Lung (tissue), 12 donors: Measurements from ENCODE around the gene SIL1. TPM values are rescaled to one million over a fixed set of nuclear protein-coding genes. Genes with fewer than 3 reads are reported as not detected.
"Not testable (repeated sequence)": the region's sequence is repeated elsewhere in the genome, so short reads cannot be mapped to it uniquely, and the experiment has no call there.

ENCODE experiments used
- ATAC-seq: fragments of 200-7000 bp; cut with Tn5 transposase; one replicate; pipeline ENCODE4 v1.9.1; 2020; ENCODE audit warnings: moderate number of reproducible peaks; ENCODE audit not compliant: insufficient read depth, low FRiP score
- DNase-seq, 3 donors: peaks; one replicate each; pipeline ENCODE4 v3.0.0-alpha.2; 2013 to 2017
- H3K27ac ChIP-seq, 2 donors: one replicate each; pipeline ENCODE4 v1.5.1; 2013; ENCODE audit warnings: mild to moderate bottlenecking in 2 of 2, moderate library complexity in 2 of 2, control low read depth in 1 of 2, inconsistent platforms in 1 of 2, low read depth in 1 of 2, low read length in 1 of 2
- H3K27me3 ChIP-seq, 3 donors: one replicate each; pipeline ENCODE4 v1.5.1; 2013; ENCODE audit warnings: low read length in 2 of 3; ENCODE audit not compliant: control insufficient read depth in 3 of 3, insufficient read depth in 3 of 3
- H3K36me3 ChIP-seq, 4 donors: one replicate each; pipeline ENCODE4 v1.5.1; 2013; ENCODE audit warnings: low read length in 4 of 4, mild to moderate bottlenecking in 1 of 4, moderate library complexity in 1 of 4; ENCODE audit not compliant: control insufficient read depth in 4 of 4, insufficient read depth in 4 of 4
- H3K4me1 ChIP-seq, 5 donors: one replicate each; pipeline ENCODE4 v1.5.1; 2013; ENCODE audit warnings: low read length in 5 of 5, mild to moderate bottlenecking in 2 of 5, moderate library complexity in 1 of 5; ENCODE audit not compliant: control insufficient read depth in 5 of 5, insufficient read depth in 5 of 5
- H3K4me3 ChIP-seq: one replicate; pipeline ENCODE4 v1.5.1; 2013; ENCODE audit warnings: mild to moderate bottlenecking, control low read depth, moderate library complexity
- H3K9ac ChIP-seq, 2 donors: one replicate each; pipeline ENCODE4 v1.5.1; 2013; ENCODE audit warnings: low read length in 2 of 2, control low read depth in 1 of 2; ENCODE audit not compliant: insufficient read depth in 1 of 2
- H3K9me3 ChIP-seq, 4 donors: one replicate each; pipeline ENCODE4 v1.5.1; 2013; ENCODE audit warnings: low read length in 3 of 4, mild to moderate bottlenecking in 1 of 4, moderate library complexity in 1 of 4; ENCODE audit not compliant: control insufficient read depth in 4 of 4, insufficient read depth in 3 of 4
- WGBS, 2 donors: extraction: QIAGEN DNeasy Blood & Tissue Kit; methylation state at CpG; one replicate each; pipeline ENCODE4 v1.1.7; 2013; 5-methylcytosine and 5-hydroxymethylcytosine counted together
- polyA plus RNA-seq, 2 donors: library from polyadenylated mRNA; stranded (reverse); fragments of 200-250 nt; gene quantifications; one replicate each; pipeline ENCODE4 v1.2.1, GENCODE V29; 2013
- total RNA-seq, 2 donors: library from RNA; depleted of rRNA in 1 of 2; stranded (reverse); fragments of >200 nt in 1 of 2; gene quantifications; one replicate each; pipeline ENCODE4 v1.2.1, GENCODE V29; 2014 to 2021
- TF ChIP-seq, protein P1 (sequence below): IDR thresholded peaks from 2 replicates; pipeline ENCODE4 v1.5.1; 2012; ENCODE audit warnings: mild to moderate bottlenecking; ENCODE audit errors: control extremely low read depth, extremely low read depth
- donor health status: control.
- donor health status: control.
- donor health status: Bipolar disorder and iron deficiency.
- donor health status: healthy.
- donor health status: DM: yes; HTN: yes; CAD: no.

The SIL1 gene
- total and polyA plus RNA-seq, 4 donors, result 38.5 to 109 (median 78.4) TPM

DNA sequence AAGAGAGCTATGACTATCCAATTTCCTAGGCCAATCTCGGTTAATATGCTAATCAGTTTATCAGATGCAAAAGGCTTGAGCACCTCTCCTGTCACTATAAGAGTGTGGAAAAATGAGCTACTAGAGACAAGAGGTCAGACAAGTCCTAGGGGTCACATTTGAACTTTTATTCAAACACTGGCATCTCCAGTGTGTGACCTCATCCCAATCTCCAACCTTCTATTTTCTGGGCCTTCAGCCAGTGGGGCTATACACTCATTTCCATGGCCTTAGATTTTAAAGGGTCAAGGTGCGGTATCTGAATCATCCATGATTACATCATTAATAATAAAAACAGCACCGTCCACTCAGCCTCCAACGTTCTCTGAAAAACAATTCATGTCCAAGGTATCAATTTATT is 183.4 kb downstream of the SIL1 start:
- TF ChIP-seq, protein P1, sequence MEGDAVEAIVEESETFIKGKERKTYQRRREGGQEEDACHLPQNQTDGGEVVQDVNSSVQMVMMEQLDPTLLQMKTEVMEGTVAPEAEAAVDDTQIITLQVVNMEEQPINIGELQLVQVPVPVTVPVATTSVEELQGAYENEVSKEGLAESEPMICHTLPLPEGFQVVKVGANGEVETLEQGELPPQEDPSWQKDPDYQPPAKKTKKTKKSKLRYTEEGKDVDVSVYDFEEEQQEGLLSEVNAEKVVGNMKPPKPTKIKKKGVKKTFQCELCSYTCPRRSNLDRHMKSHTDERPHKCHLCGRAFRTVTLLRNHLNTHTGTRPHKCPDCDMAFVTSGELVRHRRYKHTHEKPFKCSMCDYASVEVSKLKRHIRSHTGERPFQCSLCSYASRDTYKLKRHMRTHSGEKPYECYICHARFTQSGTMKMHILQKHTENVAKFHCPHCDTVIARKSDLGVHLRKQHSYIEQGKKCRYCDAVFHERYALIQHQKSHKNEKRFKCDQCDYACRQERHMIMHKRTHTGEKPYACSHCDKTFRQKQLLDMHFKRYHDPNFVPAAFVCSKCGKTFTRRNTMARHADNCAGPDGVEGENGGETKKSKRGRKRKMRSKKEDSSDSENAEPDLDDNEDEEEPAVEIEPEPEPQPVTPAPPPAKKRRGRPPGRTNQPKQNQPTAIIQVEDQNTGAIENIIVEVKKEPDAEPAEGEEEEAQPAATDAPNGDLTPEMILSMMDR, result no peak
- 70 to 86% methylated on average over 4 of the region's 4 CpGs for WGBS, 2 donors
- Histone ChIP-seq H3K9ac (no peak overlapping the region), H3K9me3 (no peaks in the 10 kb centered on the region), H3K4me3 (no peak overlapping the region), H3K36me3 (peaks cover 0 to 9% (median 0%) of the 10 kb centered on the region in 4 donors), H3K27me3 (no peaks in the 10 kb centered on the region), H3K27ac (no peak overlapping the region), H3K4me1 (peaks cover 0 to 1% (median 0%) of the 10 kb centered on the region in 5 donors)
- DNase-seq (no peak), ATAC-seq (peak; percentile 82)

DNA sequence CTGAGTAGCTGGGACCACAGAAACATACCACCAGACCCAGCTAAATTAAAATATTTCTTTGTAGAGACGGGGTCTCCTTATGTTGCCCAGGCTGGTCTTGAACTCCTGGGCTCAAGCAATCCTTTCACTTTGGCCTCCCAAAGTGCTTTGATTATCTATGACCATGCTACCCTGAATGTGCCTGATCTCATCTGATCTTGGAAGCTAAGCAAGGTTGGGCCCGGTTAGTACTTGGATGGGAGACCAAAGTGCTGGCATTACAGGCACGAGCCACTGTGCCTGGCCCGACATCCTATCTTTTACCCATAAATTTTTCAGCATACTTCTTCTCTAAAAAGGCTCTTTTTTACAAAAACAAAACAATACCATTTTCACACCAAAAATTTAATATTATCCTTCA is 186.0 kb downstream of the SIL1 start:
- DNase-seq (no peak), ATAC-seq (no peak)
- no peak overlapping the region for H3K27ac ChIP-seq
- H3K27me3 ChIP-seq, result no peaks in the 10 kb centered on the region
- no peak overlapping the region for H3K4me3 ChIP-seq
- H3K36me3 ChIP-seq, result no peaks in the 10 kb centered on the region
- 98 to 99% methylated on average over 4 of the region's 4 CpGs for WGBS, 2 donors
- peaks cover 0 to 1% (median 0%) of the 10 kb centered on the region in 5 donors for H3K4me1 ChIP-seq
- TF ChIP-seq, protein P1, result no peak
- H3K9ac ChIP-seq, result no peak overlapping the region
- H3K9me3 ChIP-seq, result no peaks in the 10 kb centered on the region

DNA sequence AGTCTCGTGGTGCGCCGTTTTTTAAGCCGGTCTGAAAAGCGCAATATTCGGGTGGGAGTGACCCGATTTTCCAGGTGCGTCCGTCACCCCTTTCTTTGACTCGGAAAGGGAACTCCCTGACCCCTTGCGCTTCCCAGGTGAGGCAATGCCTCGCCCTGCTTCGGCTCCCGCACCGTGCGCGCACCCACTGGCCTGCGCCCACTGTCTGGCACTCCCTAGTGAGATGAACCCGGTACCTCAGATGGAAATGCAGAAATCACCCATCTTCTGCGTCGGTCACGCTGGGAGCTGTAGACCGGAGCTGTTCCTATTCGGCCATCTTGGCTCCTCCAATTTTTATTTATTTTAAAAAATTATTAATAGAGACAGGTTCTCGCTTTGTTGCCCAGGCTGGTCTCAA is 187.0 kb downstream of the SIL1 start:
- not testable (repeated sequence) for H3K4me1 ChIP-seq, H3K27me3 ChIP-seq, H3K27ac ChIP-seq, DNase-seq, H3K9me3 ChIP-seq, H3K9ac ChIP-seq, ATAC-seq, H3K36me3 ChIP-seq, H3K4me3 ChIP-seq
- 47 to 53% methylated on average over 15 to 16 of the region's 25 CpGs for WGBS, 2 donors

DNA sequence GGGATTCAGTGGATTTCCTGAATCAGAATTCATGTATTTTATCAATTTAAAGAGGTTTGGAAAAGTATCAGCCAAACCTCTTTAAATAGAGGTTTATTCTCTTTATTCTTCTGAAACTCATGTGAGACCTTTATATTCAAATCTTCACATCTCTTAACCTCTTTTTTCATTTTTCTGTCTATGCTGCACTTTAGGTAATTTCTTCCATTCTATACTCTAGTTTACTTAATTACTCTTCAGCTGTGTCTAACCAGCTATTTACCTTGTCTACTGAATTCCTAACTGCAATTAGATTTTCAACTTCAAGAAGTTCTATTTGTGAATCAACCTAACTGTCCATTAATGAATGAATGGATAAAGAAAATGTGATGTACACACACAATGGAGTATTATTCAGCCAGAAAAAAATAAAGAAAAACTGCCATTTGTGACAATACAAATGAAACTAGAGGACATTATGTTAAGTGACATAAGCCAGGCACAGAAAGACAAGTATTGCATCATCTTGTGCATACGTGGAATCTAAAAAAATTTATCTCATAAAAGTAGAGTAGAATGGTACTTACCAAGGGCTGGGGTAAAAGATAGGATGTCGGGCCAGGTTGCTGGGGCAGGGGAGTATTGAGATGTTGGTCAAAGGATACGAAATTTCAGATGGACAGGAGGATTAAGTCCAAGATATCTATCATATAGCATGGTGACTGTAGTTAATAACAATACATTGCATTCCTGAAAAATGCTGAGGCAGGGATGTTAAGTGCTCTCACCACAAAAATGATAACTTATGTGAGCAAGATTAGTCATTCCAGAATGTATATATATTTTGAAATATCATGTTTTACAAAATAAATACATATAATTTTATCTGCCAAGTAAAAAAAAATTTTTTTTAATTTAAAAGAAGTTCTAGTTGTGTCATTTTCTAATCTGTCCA is 193.5 kb downstream of the SIL1 start:
- Histone ChIP-seq H3K36me3 (peaks cover 0 to 3% (median 0%) of the 10 kb centered on the region in 4 donors), H3K27me3 (no peaks in the 10 kb centered on the region), H3K4me1 (no peaks in the 10 kb centered on the region), H3K4me3 (no peak overlapping the region), H3K27ac (no peak overlapping the region), H3K9ac (no peak overlapping the region), H3K9me3 (peaks cover 0 to 3% (median 0%) of the 10 kb centered on the region in 4 donors)
- 80 to 85% methylated on average over 3 of the region's 3 CpGs for WGBS, 2 donors
- ATAC-seq, result no peak
- TF ChIP-seq, protein P1, result no peak
- no peak for DNase-seq
